Activated CD4-positive, CD25-positive, alpha-beta regulatory T cell treated with anti-CD3 and anti-CD28 coated beads, Interleukin-2, amount 50 U/mL, for 24 hours (primary cell): ENCODE measurements around the gene KIF26A.
A peak's percentile ranks its signal among the peaks of the same experiment; 100 is the strongest.
"Not testable (repeated sequence)": the region's sequence is repeated elsewhere in the genome, so short reads cannot be mapped to it uniquely, and the experiment has no call there.

Experiments used
- ATAC-seq, 2 donors: fragments of 150-1000 bp; cut with Tn5 transposase; one replicate each; pipeline ENCODE4 v1.10.0; 2021; ENCODE audit warnings: mild to moderate bottlenecking in 1 of 2, moderate library complexity in 1 of 2

KIF26A gene

GRCh38 chr14:104195361-104195760 lies 57.0 kb downstream of the KIF26A start:
- ATAC-seq: no peak

- no peak for ATAC-seq
Measured at GRCh38 chr14:104195878-104196277, 57.5 kb downstream of the KIF26A start.

GRCh38 chr14:104196461-104197140 lies 58.2 kb downstream of the KIF26A start:
- no peak for ATAC-seq

- no peak for ATAC-seq
Measured at GRCh38 chr14:104197449-104198247, 59.3 kb downstream of the KIF26A start.

- ATAC-seq: no peak
Measured at GRCh38 chr14:104199266-104199895, 61.0 kb downstream of the KIF26A start.

- ATAC-seq: no peak
Measured at GRCh38 chr14:104200106-104200505, 61.7 kb downstream of the KIF26A start.

GRCh38 chr14:104200591-104200990 lies 62.2 kb downstream of the KIF26A start:
- no peak for ATAC-seq

GRCh38 chr14:104201063-104201462 lies 62.7 kb downstream of the KIF26A start:
- peak in 1 of 2 donors; percentile 7 for ATAC-seq

- ATAC-seq: no peak
Measured at GRCh38 chr14:104201496-104201895, 63.1 kb downstream of the KIF26A start.

GRCh38 chr14:104202259-104203070 lies 64.1 kb downstream of the KIF26A start:
- ATAC-seq: no peak

- no peak for ATAC-seq
Measured at GRCh38 chr14:104203071-104203425, 64.7 kb downstream of the KIF26A start.

- ATAC-seq: no peak
Measured at GRCh38 chr14:104204660-104205149, 66.3 kb downstream of the KIF26A start.

GRCh38 chr14:104205781-104206180 lies 67.4 kb downstream of the KIF26A start:
- no peak for ATAC-seq

- no peak for ATAC-seq
Measured at GRCh38 chr14:104206281-104206904, 68.0 kb downstream of the KIF26A start.

- ATAC-seq: no peak
Measured at GRCh38 chr14:104207142-104208014, 69.0 kb downstream of the KIF26A start.

GRCh38 chr14:104208015-104208295 lies 69.6 kb downstream of the KIF26A start:
- ATAC-seq: not testable (repeated sequence)

GRCh38 chr14:104208331-104208730 lies 69.9 kb downstream of the KIF26A start:
- ATAC-seq: not testable (repeated sequence)

GRCh38 chr14:104209071-104209470 lies 70.7 kb downstream of the KIF26A start:
- not testable (repeated sequence) for ATAC-seq

- ATAC-seq: no peak
Measured at GRCh38 chr14:104209985-104210816, 71.8 kb downstream of the KIF26A start.

- no peak for ATAC-seq
Measured at GRCh38 chr14:104210817-104211195, 72.4 kb downstream of the KIF26A start.

GRCh38 chr14:104211215-104211614 lies 72.8 kb downstream of the KIF26A start:
- no peak for ATAC-seq
